Adipocyte (in vitro differentiated cells): ENCODE data around the gene GATB.

Experiments used
- DNase-seq: peaks from one replicate; pipeline ENCODE4 v3.0.0-alpha.2; 2015; ENCODE audit warnings: low read depth
- H3K27me3 ChIP-seq: replicated peaks from 2 replicates; pipeline ENCODE4 v1.7.0; 2013; ENCODE audit warnings: mild to moderate bottlenecking, low read length, moderate library complexity; ENCODE audit not compliant: control insufficient read depth, insufficient read depth
- H3K36me3 ChIP-seq: 2 replicates; pipeline ENCODE4 v1.7.0; 2013; ENCODE audit warnings: low read length, mild to moderate bottlenecking, moderate library complexity; ENCODE audit not compliant: control insufficient read depth, insufficient read depth, severe bottlenecking
- H3K4me1 ChIP-seq: 2 replicates; pipeline ENCODE4 v1.7.0; 2013; ENCODE audit warnings: mild to moderate bottlenecking, low read length, moderate library complexity; ENCODE audit not compliant: control insufficient read depth, insufficient read depth
- H3K4me3 ChIP-seq: 2 replicates; pipeline ENCODE4 v1.7.0; 2013; ENCODE audit warnings: mild to moderate bottlenecking, low read length, moderate library complexity
- H3K9ac ChIP-seq: 2 replicates; pipeline ENCODE4 v1.7.0; 2013; ENCODE audit warnings: mild to moderate bottlenecking, low read length, moderate library complexity
- H3K9me3 ChIP-seq: 2 replicates; pipeline ENCODE4 v1.7.0; 2013; ENCODE audit warnings: mild to moderate bottlenecking, low read length, moderate library complexity; ENCODE audit not compliant: control insufficient read depth

The GATB gene

DNA sequence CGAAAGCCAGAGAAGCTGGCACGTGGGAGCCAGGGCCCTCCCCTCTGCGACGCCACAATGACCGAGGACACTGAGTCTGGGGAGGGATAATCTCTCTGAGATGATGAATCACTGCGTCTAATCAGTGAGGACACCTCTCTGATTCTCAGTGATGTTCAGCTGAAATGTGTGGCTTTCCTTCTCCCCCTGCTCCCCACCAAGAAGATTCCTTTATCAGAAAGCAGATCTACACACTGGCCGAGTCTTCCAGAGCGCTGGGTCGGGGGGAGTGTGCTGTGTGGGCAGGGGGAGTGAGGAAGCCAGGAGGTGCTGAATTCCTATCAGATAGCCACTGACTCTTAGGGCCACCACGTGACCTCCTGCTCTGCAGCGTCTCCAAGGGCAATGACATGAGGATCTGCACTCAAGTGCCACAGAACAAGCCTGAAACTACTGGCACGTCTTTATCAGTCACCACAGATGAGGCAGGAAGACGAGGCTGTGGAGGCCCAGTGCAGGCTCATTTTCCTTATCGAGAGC is 89.2 kb downstream of the GATB start:
- Histone ChIP-seq H3K4me1 (peaks cover 35% of the 10 kb centered on the region), H3K36me3 (no peaks in the 10 kb centered on the region), H3K9me3 (no peaks in the 10 kb centered on the region), H3K27me3 (no peaks in the 10 kb centered on the region), H3K4me3 (no peak overlapping the region), H3K9ac (no peak overlapping the region)
- DNase-seq: no peak

GRCh38 chr4:151670843-151671242 is 90.0 kb downstream of the GATB start:
- Histone ChIP-seq H3K4me1 (peaks cover 28% of the 10 kb centered on the region), H3K9me3 (no peaks in the 10 kb centered on the region), H3K9ac (no peak overlapping the region), H3K4me3 (no peak overlapping the region), H3K36me3 (no peaks in the 10 kb centered on the region), H3K27me3 (no peaks in the 10 kb centered on the region)
- no peak for DNase-seq

- H3K27me3 ChIP-seq: no peaks in the 10 kb centered on the region
- no peak overlapping the region for H3K9ac ChIP-seq
- H3K36me3 ChIP-seq: no peaks in the 10 kb centered on the region
- H3K9me3 ChIP-seq: no peaks in the 10 kb centered on the region
- H3K4me3 ChIP-seq: no peak overlapping the region
- no peak for DNase-seq
- peaks cover 20% of the 10 kb centered on the region for H3K4me1 ChIP-seq
Measured at GRCh38 chr4:151669990-151670389, 90.8 kb downstream of the GATB start.

GRCh38 chr4:151668689-151669402 is 92.0 kb downstream of the GATB start:
- H3K4me1 ChIP-seq: peaks cover 13% of the 10 kb centered on the region
- no peak overlapping the region for H3K4me3 ChIP-seq
- H3K9ac ChIP-seq: no peak overlapping the region
- H3K9me3 ChIP-seq: no peaks in the 10 kb centered on the region
- peak; percentile 41 for DNase-seq
- no peaks in the 10 kb centered on the region for H3K27me3 ChIP-seq
- H3K36me3 ChIP-seq: no peaks in the 10 kb centered on the region

DNA sequence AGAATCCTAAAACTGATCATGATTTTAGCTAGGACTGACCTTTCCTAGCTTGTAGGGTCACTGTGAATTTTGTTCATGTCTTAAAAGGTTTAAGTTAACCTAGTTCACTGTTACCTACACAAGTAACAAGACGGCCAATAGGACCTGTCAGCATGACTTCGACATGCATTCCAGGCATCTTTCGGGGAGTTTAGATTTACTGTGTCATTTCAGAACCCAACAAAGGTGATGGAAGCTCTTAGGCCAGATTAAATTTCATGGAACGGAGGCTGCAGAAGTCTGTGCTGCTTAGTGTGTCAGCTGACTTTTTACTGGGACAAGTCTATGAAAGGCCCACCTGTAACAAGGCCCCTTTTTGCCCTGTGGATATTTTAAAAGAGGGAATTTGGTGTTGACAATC is 93.1 kb downstream of the GATB start:
- no peak for DNase-seq
- H3K9me3 ChIP-seq: no peaks in the 10 kb centered on the region
- peaks cover 13% of the 10 kb centered on the region for H3K4me1 ChIP-seq
- H3K27me3 ChIP-seq: no peaks in the 10 kb centered on the region
- H3K36me3 ChIP-seq: no peaks in the 10 kb centered on the region
- no peak overlapping the region for H3K9ac ChIP-seq
- no peak overlapping the region for H3K4me3 ChIP-seq

DNA sequence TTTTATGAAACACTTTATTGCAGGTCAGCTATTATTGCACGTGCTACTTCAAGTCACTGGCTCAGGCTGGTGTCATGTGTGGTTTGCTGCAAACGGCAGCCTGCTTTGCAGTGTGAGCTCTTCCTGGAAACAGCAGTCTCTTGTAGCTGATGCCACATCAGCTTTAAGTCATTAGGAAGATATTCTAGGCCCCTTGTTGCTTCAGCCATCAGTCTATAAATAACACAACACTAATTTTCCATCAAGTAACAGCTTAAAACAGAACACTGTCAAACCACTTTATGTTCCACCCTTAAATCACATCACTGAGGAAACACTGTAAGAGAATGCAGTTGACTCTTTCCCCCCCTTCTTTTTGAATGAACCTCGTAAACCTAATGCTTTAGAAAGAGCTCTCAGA is 93.8 kb downstream of the GATB start:
- no peaks in the 10 kb centered on the region for H3K36me3 ChIP-seq
- no peaks in the 10 kb centered on the region for H3K27me3 ChIP-seq
- no peak overlapping the region for H3K4me3 ChIP-seq
- H3K4me1 ChIP-seq: peaks cover 13% of the 10 kb centered on the region
- no peak overlapping the region for H3K9ac ChIP-seq
- DNase-seq: no peak
- H3K9me3 ChIP-seq: no peaks in the 10 kb centered on the region

- no peak overlapping the region for H3K9ac ChIP-seq
- DNase-seq: no peak
Measured at GRCh38 chr4:151666501-151666900, 94.3 kb downstream of the GATB start.

DNA sequence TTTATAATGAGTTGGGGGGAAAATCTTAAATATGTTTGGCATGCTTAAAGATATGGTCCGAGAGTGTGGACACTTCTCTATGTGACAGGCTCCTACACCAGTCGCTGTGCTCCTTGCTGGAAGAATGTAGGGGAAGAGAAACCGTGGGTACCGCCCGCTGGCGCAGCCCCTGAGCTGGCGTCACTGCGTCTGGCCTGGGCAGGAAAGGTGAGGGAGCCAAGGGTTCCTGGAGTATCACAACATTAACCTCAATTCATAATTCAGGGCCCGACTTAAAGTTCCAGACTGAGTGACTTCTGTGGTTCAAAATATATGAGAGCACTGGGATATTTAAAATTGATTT is 95.1 kb downstream of the GATB start:
- H3K9me3 ChIP-seq: no peaks in the 10 kb centered on the region
- H3K9ac ChIP-seq: no peak overlapping the region
- no peaks in the 10 kb centered on the region for H3K27me3 ChIP-seq
- H3K4me3 ChIP-seq: no peak overlapping the region
- no peak for DNase-seq
- peaks cover 22% of the 10 kb centered on the region for H3K4me1 ChIP-seq
- no peaks in the 10 kb centered on the region for H3K36me3 ChIP-seq

More at GRCh38 chr4:151666501-151666900, 94.3 kb downstream of the GATB start:
- Histone ChIP-seq H3K27me3 (no peaks in the 10 kb centered on the region), H3K4me3 (no peak overlapping the region), H3K9me3 (no peaks in the 10 kb centered on the region), H3K36me3 (no peaks in the 10 kb centered on the region), H3K4me1 (peaks cover 17% of the 10 kb centered on the region)

GRCh38 chr4:151665022-151665784 is 95.6 kb downstream of the GATB start:
- no peak overlapping the region for H3K9ac ChIP-seq

DNA sequence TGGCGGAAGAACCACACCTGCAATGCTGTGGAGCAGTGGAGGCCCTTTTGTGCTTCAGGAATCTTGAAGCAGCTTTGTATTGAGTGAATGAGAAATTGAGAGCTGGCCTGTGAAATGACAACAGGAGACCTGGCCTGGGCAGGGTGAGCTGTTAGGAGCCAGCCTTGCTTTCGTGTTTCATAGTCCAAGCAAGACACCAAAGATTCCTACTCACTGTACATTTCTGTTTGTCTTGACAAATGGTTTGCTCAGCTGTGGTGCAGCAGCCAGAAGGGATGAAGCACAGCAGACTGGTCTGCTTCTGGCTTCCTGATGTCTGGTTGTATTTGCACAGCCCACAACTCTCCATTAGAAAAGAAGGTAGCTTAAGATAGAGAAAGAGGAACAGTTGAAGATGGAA is 96.5 kb downstream of the GATB start:
- H3K4me1 ChIP-seq: peaks cover 37% of the 10 kb centered on the region
- no peaks in the 10 kb centered on the region for H3K27me3 ChIP-seq
- no peak for DNase-seq
- H3K9ac ChIP-seq: no peak overlapping the region
- no peak overlapping the region for H3K4me3 ChIP-seq
- H3K36me3 ChIP-seq: no peaks in the 10 kb centered on the region
- H3K9me3 ChIP-seq: no peaks in the 10 kb centered on the region

More at GRCh38 chr4:151665022-151665784, 95.6 kb downstream of the GATB start:
- no peak for DNase-seq
- no peaks in the 10 kb centered on the region for H3K36me3 ChIP-seq
- H3K4me1 ChIP-seq: peaks cover 28% of the 10 kb centered on the region
- H3K4me3 ChIP-seq: no peak overlapping the region
- no peaks in the 10 kb centered on the region for H3K9me3 ChIP-seq
- H3K27me3 ChIP-seq: no peaks in the 10 kb centered on the region

- Histone ChIP-seq H3K4me1 (peaks cover 46% of the 10 kb centered on the region), H3K9ac (no peak overlapping the region), H3K4me3 (no peak overlapping the region), H3K9me3 (no peaks in the 10 kb centered on the region), H3K27me3 (no peaks in the 10 kb centered on the region), H3K36me3 (no peaks in the 10 kb centered on the region)
- no peak for DNase-seq
Measured at GRCh38 chr4:151663109-151663508, 97.7 kb downstream of the GATB start.
